Coronary artery (tissue), 2 donors: ENCODE measurements around the gene QSOX2.

Experiments used
- DNase-seq: peaks from one replicate; pipeline ENCODE4 v3.0.0-alpha.2; 2017; ENCODE audit warnings: low spot score
- H3K27ac ChIP-seq, 2 donors: fragments of 200-600 bp; sonication (generic); one replicate each; pipeline ENCODE4 v1.5.1; 2016 to 2019
- H3K4me3 ChIP-seq: fragments of 200-600 bp; sonication (generic); 2 replicates; pipeline ENCODE4 v1.5.1; 2016; ENCODE audit warnings: mild to moderate bottlenecking, moderate library complexity
- TF ChIP-seq, protein P1 (sequence below): fragments of 200-600 bp; sonication (generic); IDR thresholded peaks from one replicate; pipeline ENCODE4 v1.5.1; 2019; ENCODE audit warnings: antibody characterized with exemption

QSOX2 gene

GRCh38 chr9:136178061-136178772 is 67.4 kb downstream of the QSOX2 start:
- H3K27ac ChIP-seq, result no peak overlapping the region
- TF ChIP-seq, protein P1, sequence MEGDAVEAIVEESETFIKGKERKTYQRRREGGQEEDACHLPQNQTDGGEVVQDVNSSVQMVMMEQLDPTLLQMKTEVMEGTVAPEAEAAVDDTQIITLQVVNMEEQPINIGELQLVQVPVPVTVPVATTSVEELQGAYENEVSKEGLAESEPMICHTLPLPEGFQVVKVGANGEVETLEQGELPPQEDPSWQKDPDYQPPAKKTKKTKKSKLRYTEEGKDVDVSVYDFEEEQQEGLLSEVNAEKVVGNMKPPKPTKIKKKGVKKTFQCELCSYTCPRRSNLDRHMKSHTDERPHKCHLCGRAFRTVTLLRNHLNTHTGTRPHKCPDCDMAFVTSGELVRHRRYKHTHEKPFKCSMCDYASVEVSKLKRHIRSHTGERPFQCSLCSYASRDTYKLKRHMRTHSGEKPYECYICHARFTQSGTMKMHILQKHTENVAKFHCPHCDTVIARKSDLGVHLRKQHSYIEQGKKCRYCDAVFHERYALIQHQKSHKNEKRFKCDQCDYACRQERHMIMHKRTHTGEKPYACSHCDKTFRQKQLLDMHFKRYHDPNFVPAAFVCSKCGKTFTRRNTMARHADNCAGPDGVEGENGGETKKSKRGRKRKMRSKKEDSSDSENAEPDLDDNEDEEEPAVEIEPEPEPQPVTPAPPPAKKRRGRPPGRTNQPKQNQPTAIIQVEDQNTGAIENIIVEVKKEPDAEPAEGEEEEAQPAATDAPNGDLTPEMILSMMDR, result no peak
- H3K4me3 ChIP-seq, result no peak overlapping the region
- no peak for DNase-seq

GRCh38 chr9:136177224-136177623 is 68.4 kb downstream of the QSOX2 start:
- TF ChIP-seq, protein P1, result no peak
- no peak overlapping the region for H3K4me3 ChIP-seq
- no peak for DNase-seq
- no peak overlapping the region for H3K27ac ChIP-seq

GRCh38 chr9:136175616-136176197 is 69.9 kb downstream of the QSOX2 start:
- no peak overlapping the region for H3K4me3 ChIP-seq
- no peak overlapping the region for H3K27ac ChIP-seq
- TF ChIP-seq, protein P1, result no peak
- no peak for DNase-seq

GRCh38 chr9:136174779-136175615 is 70.6 kb downstream of the QSOX2 start:
- TF ChIP-seq, protein P1, result no peak
- no peak overlapping the region for H3K27ac ChIP-seq
- DNase-seq, result no peak

GRCh38 chr9:136173648-136174290 is 71.8 kb downstream of the QSOX2 start:
- Histone ChIP-seq H3K27ac (no peak overlapping the region), H3K4me3 (no peak overlapping the region)
- TF ChIP-seq, protein P1, result no peak
- DNase-seq, result no peak

More at GRCh38 chr9:136174779-136175615, 70.6 kb downstream of the QSOX2 start:
- no peak overlapping the region for H3K4me3 ChIP-seq

DNA sequence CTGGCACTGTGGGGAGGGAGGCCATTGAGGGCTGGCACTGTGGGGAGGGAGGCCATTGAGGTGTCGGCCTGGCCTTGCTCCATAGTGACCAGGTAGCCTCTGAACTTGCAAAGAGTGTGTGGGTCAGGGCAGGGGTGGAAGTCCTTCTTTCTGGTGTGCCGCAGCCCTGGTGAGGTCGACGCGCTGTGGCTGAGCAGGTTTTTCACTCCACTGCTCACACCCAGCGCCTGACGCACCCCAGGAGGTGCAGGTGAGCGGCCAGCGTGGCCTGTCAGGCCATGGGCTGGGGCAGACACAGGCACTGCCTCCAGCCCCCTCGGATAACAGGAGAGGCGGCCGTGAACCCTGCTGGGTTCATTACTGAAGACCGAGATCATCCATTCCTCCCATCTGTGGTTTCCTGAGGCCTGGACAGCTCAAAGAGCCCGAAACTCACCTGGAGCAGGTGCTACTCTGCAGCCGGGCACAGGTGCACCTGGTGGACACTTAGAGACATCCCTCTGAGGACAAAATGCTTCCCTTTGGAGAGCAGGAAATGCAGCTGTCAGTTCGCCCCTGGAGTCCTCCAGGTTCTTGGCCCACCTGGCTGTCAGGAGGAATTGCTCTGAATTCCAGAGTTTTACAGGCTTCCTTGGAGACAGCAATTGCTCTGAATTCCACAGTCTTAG is 73.1 kb downstream of the QSOX2 start:
- no peak for DNase-seq
- Histone ChIP-seq H3K4me3 (no peak overlapping the region), H3K27ac (no peak overlapping the region)
- TF ChIP-seq, protein P1, result no peak
